ENCODE data around the gene STAC3. TPM values are rescaled to one million over a fixed set of nuclear protein-coding genes. Genes with fewer than 3 reads are reported as not detected.
A peak's percentile ranks its signal among the peaks of the same experiment; 100 is the strongest.

Gene STAC3
- total and polyA plus RNA-seq, 2 of the 13 experiments (the other 11 are each of a cell fraction or from before 2014, with no cell fraction given) = 0.18 to 0.22 TPM

GRCh38 chr12:57226588-57227314, 24.2 kb downstream of the STAC3 start:
- no peak for FAIRE-seq
- CTCF ChIA-PET (ENCODE audit: low intra/inter-chr PET ratio, low total read pairs) = interaction anchor here (8.7 kb wide), 1 partner anchor 12 kb away, joined by 87 read pairs; a partner anchor contains a TSS
- TF ChIP-seq ZNF775 (CRISPR knock-in tag; IDR thresholded peaks at IDR 0.05; ENCODE audit: borderline replicate concordance) (no peak), ZNF205 (CRISPR knock-in tag; IDR thresholded peaks at IDR 0.05) (peak; percentile 96), U2AF2 (IDR thresholded peaks at IDR 0.05; ENCODE audit: low read depth, low read length) (no peak), ZBTB33 (CRISPR knock-in tag; IDR thresholded peaks at IDR 0.05) (0 out of 2 replicates have a peak, but pooled peaks have one; percentile 18)
- Histone ChIP-seq H3K27me3 (ENCODE audit: control insufficient read depth in 1 of 2, insufficient read depth in 2 of 2, low read length in 2 of 2) (peaks cover 3 to 48% of the 10 kb centered on the region in 2 experiments; a peak in 4 of 5 replicates), H2AFZ (ENCODE audit: low read length) (no peak overlapping the region), H3K9ac (ENCODE audit: insufficient read depth, low read depth, low read length) (no peak overlapping the region), H4K20me1 (ENCODE audit: insufficient read depth, low read length) (no peaks in the 10 kb centered on the region), H3K4me1 (ENCODE audit: insufficient read depth, low read length) (peaks cover 77% of the 10 kb centered on the region), H3K4me3 (replicated peaks in 1 of 3; ENCODE audit: insufficient read depth in 1 of 3, low read depth in 2 of 3, low read length in 3 of 3) (peak overlapping the region in 1 of 3 experiments; percentile 46; a peak in 2 of 6 replicates), H3K79me2 (ENCODE audit: insufficient read depth, low read length) (peaks cover 30% of the 10 kb centered on the region), H3K36me3 (replicated peaks in 1 of 2; ENCODE audit: control insufficient read depth in 1 of 2, insufficient read depth in 2 of 2, low read length in 2 of 2) (peaks cover 3 to 6% of the 10 kb centered on the region in 2 experiments; a peak in 2 of 5 replicates), H3K27ac (ENCODE audit: extremely low read length, insufficient read depth, low read length) (no peak overlapping the region), H3K9me3 (ENCODE audit: low read length) (no peaks in the 10 kb centered on the region), H3K4me2 (ENCODE audit: low read depth, low read length) (peak overlapping the region; percentile 57)
- in situ Hi-C loops (cut with HindIII; ENCODE audit: extremely low pct_ligation_motif_present, low pct_unique_long_range_greater_than_20kb) = no loop called here
- intact Hi-C loops (cut with micrococcal nuclease; ENCODE audit: unreplicated experiment) = no loop called here
- POLR2A ChIA-PET = interaction anchor here (1.1 to 1.7 kb wide), 4 partner anchors 11 to 99 kb away, joined by 3 to 6 read pairs (median 4); partner anchors contain the start of gene LRP1
- WGBS (ENCODE audit: low lambda C conversion rate) = 40% methylated on average over 29 of the region's 35 CpGs
- no peak for ATAC-seq
- DNase-seq (ENCODE audit: low spot score) = no peak
- BruUV-seq (replicated peaks) = no TSS peak
